HG02763 (cell line): ENCODE results near the gene RAB11FIP4.

Source experiments
- ATAC-seq: cut with Tn5 transposase; IDR thresholded peaks from one replicate; pipeline ENCODE4 v1.9.1; 2021; ENCODE audit warnings: mild to moderate bottlenecking, moderate library complexity; ENCODE audit not compliant: unreplicated experiment

RAB11FIP4 gene

GRCh38 chr17:31561469-31562375 is 170.2 kb downstream of the RAB11FIP4 start:
- no peak for ATAC-seq

DNA sequence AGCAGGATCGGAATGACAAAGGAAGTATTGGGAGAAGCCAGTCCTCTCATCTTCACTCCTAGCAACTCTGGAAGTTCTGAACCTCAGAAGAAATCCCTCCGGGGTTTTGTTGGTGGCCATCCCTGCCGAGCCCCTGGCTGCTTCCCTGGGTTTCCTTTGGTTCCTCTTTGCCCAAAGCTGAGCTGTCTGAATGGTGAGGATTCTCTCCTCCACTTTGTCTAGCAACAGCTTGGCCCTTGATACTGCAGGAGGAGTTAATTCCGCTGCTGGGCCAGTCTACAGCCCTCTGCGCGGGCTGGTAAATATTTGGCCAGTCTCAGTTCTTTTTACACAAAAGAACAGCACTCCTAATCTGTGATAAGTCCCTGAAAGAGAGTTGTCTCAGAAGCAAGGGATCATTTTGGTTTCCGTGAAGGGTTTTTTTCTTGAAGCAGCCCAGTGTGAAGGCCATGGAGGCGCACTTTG is 170.9 kb downstream of the RAB11FIP4 start:
- ATAC-seq: no peak

DNA sequence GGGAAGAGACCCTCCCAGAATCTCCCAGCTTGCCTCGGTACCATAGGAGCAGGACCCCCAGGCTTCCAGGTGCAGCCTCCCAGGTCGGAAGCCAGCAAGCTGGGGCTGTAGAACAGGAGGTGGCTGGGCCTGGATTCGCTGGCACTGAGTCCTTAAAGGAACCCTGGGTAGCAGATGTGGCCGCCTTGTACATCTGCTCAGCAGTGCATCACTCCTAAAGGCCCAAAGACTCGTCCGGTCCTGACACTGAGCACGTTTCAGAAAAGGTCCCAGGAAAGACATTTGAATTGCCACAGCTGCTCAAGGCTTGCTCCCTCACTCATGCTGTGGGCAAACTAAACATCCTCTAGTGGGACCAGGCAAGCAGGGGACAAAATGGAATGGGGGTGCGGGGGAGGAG is 172.8 kb downstream of the RAB11FIP4 start:
- no peak for ATAC-seq

GRCh38 chr17:31564883-31565301 is 173.4 kb downstream of the RAB11FIP4 start:
- no peak for ATAC-seq

GRCh38 chr17:31565652-31566051 is 174.2 kb downstream of the RAB11FIP4 start:
- no peak for ATAC-seq

DNA sequence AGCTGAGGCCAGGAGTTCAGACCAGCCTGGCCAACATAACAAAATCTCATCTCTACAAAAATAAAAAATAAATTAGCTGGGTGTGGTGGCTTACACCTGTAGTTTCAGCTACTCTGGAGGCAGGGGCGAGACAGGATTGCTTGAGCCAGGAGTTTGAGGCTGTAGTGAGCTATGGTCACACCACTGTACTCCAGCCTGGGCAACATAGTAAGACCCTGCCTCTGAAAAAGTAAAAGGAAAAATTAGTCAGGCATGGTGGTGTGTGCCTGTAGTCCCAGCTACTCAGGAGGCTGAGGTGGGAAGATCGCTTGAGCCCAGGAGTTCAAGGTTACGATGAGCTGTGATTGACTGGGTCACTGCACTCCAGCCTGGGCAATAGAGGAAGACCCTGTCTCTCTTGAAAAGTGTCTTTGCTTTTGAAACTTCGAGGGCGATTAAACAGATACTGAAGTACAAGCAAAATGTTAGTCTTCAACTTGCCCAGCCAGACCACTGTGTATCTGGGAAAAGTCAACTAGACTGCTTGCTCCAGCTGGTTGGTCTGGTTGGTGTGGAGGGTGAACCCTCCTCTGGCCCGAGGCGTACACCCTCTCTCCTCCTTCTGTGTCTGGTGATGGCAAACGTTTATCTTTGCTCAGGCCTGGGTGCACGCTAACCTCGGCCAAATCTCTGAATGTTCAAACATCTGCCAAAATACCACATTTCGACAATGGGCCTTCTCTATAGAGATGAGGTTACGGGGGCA is 174.9 kb downstream of the RAB11FIP4 start:
- no peak for ATAC-seq

- no peak for ATAC-seq
Observed at GRCh38 chr17:31566992-31567373, 175.5 kb downstream of the RAB11FIP4 start.

- ATAC-seq: no peak
Observed at GRCh38 chr17:31568121-31568520, 176.6 kb downstream of the RAB11FIP4 start.

DNA sequence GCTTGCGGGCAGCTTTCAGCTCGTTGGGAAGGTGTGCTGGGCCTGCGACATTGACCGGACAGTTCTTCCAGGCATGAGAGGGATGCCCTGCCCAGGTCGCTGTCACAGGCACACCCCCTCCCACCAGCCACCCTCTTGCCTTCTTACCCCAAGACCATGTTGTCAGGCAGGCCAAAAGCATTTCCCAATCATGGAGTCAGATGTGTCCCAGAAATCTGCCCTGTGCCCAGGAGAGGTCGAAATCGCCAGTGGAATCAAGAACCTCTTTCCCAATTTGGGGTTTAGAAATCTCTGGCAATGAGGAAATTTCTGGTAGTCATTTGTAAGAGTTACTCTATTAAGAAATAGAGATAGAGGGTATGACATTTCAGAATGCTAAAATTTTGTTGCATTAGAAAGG is 177.1 kb downstream of the RAB11FIP4 start:
- no peak for ATAC-seq

DNA sequence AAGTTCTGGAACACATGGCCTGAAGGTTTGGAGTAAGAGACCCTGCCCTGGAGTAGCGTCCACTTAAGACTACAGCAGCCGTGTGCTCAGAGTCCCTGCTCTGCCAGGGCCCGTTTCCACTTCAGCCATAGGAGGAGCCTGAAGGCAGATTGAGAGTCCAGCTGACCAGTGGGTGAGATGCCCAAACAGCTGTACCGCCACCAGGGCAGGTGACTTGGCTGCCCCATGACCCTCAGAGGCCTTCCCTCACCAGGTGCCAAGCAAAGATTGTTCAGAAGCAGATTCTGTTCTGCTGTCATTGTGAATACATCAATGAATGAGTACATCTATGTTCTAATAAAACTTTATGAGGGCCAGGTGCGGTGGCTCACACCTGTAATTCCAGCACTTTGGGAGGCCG is 178.8 kb downstream of the RAB11FIP4 start:
- no peak for ATAC-seq

- no peak for ATAC-seq
Observed at GRCh38 chr17:31570951-31571892, 179.7 kb downstream of the RAB11FIP4 start.

GRCh38 chr17:31572341-31572740 is 180.9 kb downstream of the RAB11FIP4 start:
- ATAC-seq: no peak

GRCh38 chr17:31573047-31573446 is 181.6 kb downstream of the RAB11FIP4 start:
- ATAC-seq: no peak

DNA sequence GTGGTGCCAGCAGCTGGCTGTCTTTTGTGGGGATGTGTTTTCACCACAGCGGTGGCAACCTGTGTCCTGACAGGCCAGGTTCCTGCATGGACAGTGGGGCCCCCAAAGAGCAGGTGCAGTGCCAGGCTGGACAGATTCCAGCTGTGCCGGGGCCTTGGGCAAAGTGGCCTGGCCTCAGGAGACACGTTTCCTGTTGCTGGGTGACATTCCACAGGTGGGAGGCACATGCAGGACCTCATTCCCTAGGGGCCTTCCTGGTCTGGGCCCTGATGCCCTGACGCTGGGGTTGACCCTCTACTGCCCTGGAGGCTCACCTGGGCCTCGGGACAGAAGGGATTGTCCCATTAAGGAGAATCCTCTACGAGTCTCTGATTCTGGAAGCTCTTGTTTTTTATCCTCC is 182.4 kb downstream of the RAB11FIP4 start:
- no peak for ATAC-seq

DNA sequence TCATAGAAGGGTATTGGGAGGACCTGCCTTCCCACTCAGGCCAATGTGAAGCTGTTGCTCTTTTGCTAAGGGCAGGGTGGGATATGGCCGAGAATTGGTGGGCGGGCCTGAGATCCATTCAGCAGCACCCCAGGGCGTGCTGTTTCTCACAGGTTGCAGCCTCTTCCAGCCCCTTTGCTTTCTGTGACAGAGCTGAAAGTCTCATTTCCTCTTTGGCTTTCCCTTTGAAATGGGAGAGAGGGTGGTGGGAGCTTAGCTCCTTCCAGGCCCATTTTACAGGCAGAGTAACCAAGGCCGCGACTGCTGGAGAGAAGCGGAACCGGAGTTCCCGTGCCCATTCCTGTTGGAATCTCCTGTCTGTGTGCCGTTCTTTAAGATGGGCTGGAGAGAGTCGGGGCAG is 183.0 kb downstream of the RAB11FIP4 start:
- ATAC-seq: no peak

- no peak for ATAC-seq
Observed at GRCh38 chr17:31575043-31575442, 183.6 kb downstream of the RAB11FIP4 start.

DNA sequence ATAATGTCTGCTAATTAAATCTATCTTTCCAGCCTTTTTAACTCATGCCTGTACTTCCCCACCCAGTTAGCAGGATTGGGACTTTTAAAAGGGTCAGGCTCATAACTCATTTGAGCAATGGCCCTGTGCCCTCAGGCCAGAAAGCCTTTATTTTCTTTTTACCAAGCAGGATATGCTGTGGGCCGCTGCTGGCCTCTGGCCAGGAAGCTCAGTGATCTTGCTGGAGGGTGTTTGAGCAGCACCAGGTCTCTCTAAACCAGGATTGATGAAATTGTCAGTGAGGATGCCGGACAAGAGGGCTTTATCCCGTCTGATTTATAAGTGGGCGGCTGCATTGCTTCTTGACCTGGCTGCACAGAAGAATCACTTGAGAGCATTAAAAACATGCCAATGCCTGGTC is 187.8 kb downstream of the RAB11FIP4 start:
- ATAC-seq: no peak

GRCh38 chr17:31580316-31580705 is 188.8 kb downstream of the RAB11FIP4 start:
- ATAC-seq: no peak

- no peak for ATAC-seq
Observed at GRCh38 chr17:31580706-31581490, 189.4 kb downstream of the RAB11FIP4 start.

- no peak for ATAC-seq
Observed at GRCh38 chr17:31581491-31581890, 190.0 kb downstream of the RAB11FIP4 start.
